Gastroesophageal sphincter (tissue), 4 donors: ENCODE results near the gene RBM5. TPM values are rescaled to one million over a fixed set of nuclear protein-coding genes. Genes with fewer than 3 reads are reported as not detected.

ENCODE experiments used
- ATAC-seq: fragments of 150-250 bp; one replicate; pipeline ENCODE4 v1.9.1; 2016; ENCODE audit warnings: mild to moderate bottlenecking, moderate library complexity
- H3K27ac ChIP-seq, 4 donors: fragments of 200-600 bp; sonication (generic) in 3 of 4; 1 replicate in 3 of 4; 2 replicates in 1 of 4; pipeline ENCODE4 v1.5.1; 2016 to 2019
- H3K27me3 ChIP-seq: fragments of 200-600 bp; sonication (generic); one replicate; pipeline ENCODE4 v1.5.1; 2019
- H3K36me3 ChIP-seq, 2 donors: fragments of 200-600 bp; sonication (generic); one replicate each; pipeline ENCODE4 v1.5.1; 2019; ENCODE audit warnings: control low read depth in 1 of 2
- H3K4me1 ChIP-seq, 3 donors: fragments of 200-600 bp; sonication (generic); 1 replicate in 2 of 3; 2 replicates in 1 of 3; pipeline ENCODE4 v1.5.1; 2016 to 2019; ENCODE audit warnings: control low read depth in 2 of 3
- H3K4me3 ChIP-seq, 2 donors: fragments of 200-600 bp; sonication (generic); one replicate each; pipeline ENCODE4 v1.5.1; 2019; ENCODE audit warnings: mild to moderate bottlenecking in 1 of 2, moderate library complexity in 1 of 2
- H3K9me3 ChIP-seq, 3 donors: fragments of 200-600 bp; sonication (generic); one replicate each; pipeline ENCODE4 v1.5.1; 2017 to 2019; ENCODE audit warnings: control low read depth in 2 of 3
- CTCF ChIP-seq, 4 experiments: fragments of 200-600 bp in 2 of 4; fragments of 450-650 bp in 2 of 4; sonication (generic) in 1 of 4; IDR thresholded peaks; one replicate each; pipeline ENCODE4 v1.5.1; 2017 to 2019; ENCODE audit warnings: antibody characterized with exemption in 4 of 4, mild to moderate bottlenecking in 2 of 4, moderate library complexity in 2 of 4
- EP300 ChIP-seq: sonication (generic); formaldehyde crosslinking; IDR thresholded peaks from one replicate; pipeline ENCODE4 v1.6.1; 2017; ENCODE audit warnings: antibody characterized with exemption, mild to moderate bottlenecking
- POLR2A ChIP-seq, 2 donors: fragments of 450-650 bp; IDR thresholded peaks; one replicate each; pipeline ENCODE4 v1.6.1; 2017; ENCODE audit warnings: antibody characterized with exemption in 2 of 2, mild to moderate bottlenecking in 2 of 2, moderate library complexity in 1 of 2
- POLR2AphosphoS5 ChIP-seq: sonication (generic); formaldehyde crosslinking; IDR thresholded peaks from one replicate; pipeline ENCODE4 v1.6.1; 2017; ENCODE audit warnings: antibody characterized with exemption
- WGBS, 2 donors: methylation state at CpG; one replicate each; pipeline ENCODE4 v1.1.5; 2018; ENCODE audit warnings: low coverage in 1 of 2; 5-methylcytosine and 5-hydroxymethylcytosine counted together
- total RNA-seq, 4 donors: library from RNA; depleted of rRNA; stranded (reverse); fragments of >200 nt; gene quantifications; one replicate each; pipeline ENCODE4 v1.1.0, GENCODE V29; 2016

The RBM5 gene
- total RNA-seq, 4 donors from 2014 or later: 85.7 to 228 (median 136) TPM

GRCh38 chr3:50120364-50121071, 31.8 kb downstream of the RBM5 start:
- WGBS, 2 donors: 40% methylated on average over 1 of the region's 10 CpGs; no CpG with 5 or more reads in 1 of the 2 donors
- Histone ChIP-seq H3K27ac (no peak overlapping the region), H3K9me3 (no peaks in the 10 kb centered on the region), H3K4me1 (peaks cover 0 to 38% (median 13%) of the 10 kb centered on the region in 3 donors), H3K36me3 (peaks cover 1 to 60% of the 10 kb centered on the region in 2 donors), H3K4me3 (no peak overlapping the region), H3K27me3 (no peaks in the 10 kb centered on the region)
- TF ChIP-seq CTCF (IDR thresholded peaks at IDR 0.05) (no peak), EP300 (no peak), POLR2AphosphoS5 (no peak), POLR2A (IDR thresholded peaks at IDR 0.05) (no peak)
- ATAC-seq: no peak

GRCh38 chr3:50121072-50122032, 32.6 kb downstream of the RBM5 start:
- Histone ChIP-seq H3K36me3 (peaks cover 0 to 52% of the 10 kb centered on the region in 2 donors), H3K4me1 (peaks cover 0 to 46% (median 21%) of the 10 kb centered on the region in 3 donors), H3K27ac (peak overlapping the region in 2 of 4 donors; percentile 29 to 31), H3K9me3 (no peaks in the 10 kb centered on the region), H3K27me3 (no peaks in the 10 kb centered on the region), H3K4me3 (no peak overlapping the region)
- no peak for TF ChIP-seq EP300
- peak; percentile 44 for TF ChIP-seq POLR2AphosphoS5
- TF ChIP-seq CTCF (IDR thresholded peaks at IDR 0.05): peak in 3 of 4 experiments; percentile 84 to 86 (median 85)
- peak; percentile 73 for ATAC-seq
- WGBS, 2 donors: 0% methylated on average over 3 of the region's 13 CpGs; no CpG with 5 or more reads in 1 of the 2 donors

GRCh38 chr3:50122071-50122470, 33.4 kb downstream of the RBM5 start:
- Histone ChIP-seq H3K27me3 (no peaks in the 10 kb centered on the region), H3K9me3 (no peaks in the 10 kb centered on the region), H3K27ac (peak overlapping the region in 1 of 4 donors; percentile 19), H3K4me3 (no peak overlapping the region), H3K36me3 (peaks cover 0 to 45% of the 10 kb centered on the region in 2 donors), H3K4me1 (peaks cover 0 to 54% (median 26%) of the 10 kb centered on the region in 3 donors)
- no peak for TF ChIP-seq CTCF (IDR thresholded peaks at IDR 0.05)
- TF ChIP-seq POLR2A (IDR thresholded peaks at IDR 0.05): no peak
- no peak for TF ChIP-seq POLR2AphosphoS5
- TF ChIP-seq EP300: no peak
- no peak for ATAC-seq
- no CpG with 5 or more reads among the region's 2 CpGs for WGBS, 2 donors

GRCh38 chr3:50122661-50123391, 34.1 kb downstream of the RBM5 start:
- no peak overlapping the region for H3K4me3 ChIP-seq
- H3K27me3 ChIP-seq: no peaks in the 10 kb centered on the region
- peaks cover 0 to 37% of the 10 kb centered on the region in 2 donors for H3K36me3 ChIP-seq
- H3K4me1 ChIP-seq: peaks cover 0 to 61% (median 26%) of the 10 kb centered on the region in 3 donors
- no peaks in the 10 kb centered on the region for H3K9me3 ChIP-seq
- TF ChIP-seq POLR2A (IDR thresholded peaks at IDR 0.05): no peak
- no peak for TF ChIP-seq EP300
- no peak for TF ChIP-seq CTCF (IDR thresholded peaks at IDR 0.05)
- no peak for TF ChIP-seq POLR2AphosphoS5
- H3K27ac ChIP-seq: no peak overlapping the region
- ATAC-seq: no peak
- WGBS, 2 donors: 84 to 91% methylated on average over 5 to 7 of the region's 14 CpGs
